GM18502 (cell line): Measurements from ENCODE around the gene CACNA2D3.
"Not testable (repeated sequence)": the region's sequence is repeated elsewhere in the genome, so short reads cannot be mapped to it uniquely, and the experiment has no call there.

Experiments used
- ATAC-seq: cut with Tn5 transposase; IDR thresholded peaks from one replicate; pipeline ENCODE4 v1.9.1; 2021; ENCODE audit warnings: mild to moderate bottlenecking; ENCODE audit not compliant: unreplicated experiment, poor library complexity

CACNA2D3 gene

GRCh38 chr3:54639790-54640372 is 517.5 kb downstream of the CACNA2D3 start:
- not testable (repeated sequence) for ATAC-seq

GRCh38 chr3:54641226-54642014 is 519.1 kb downstream of the CACNA2D3 start:
- no peak for ATAC-seq

GRCh38 chr3:54642147-54642546 is 519.8 kb downstream of the CACNA2D3 start:
- ATAC-seq: no peak

- ATAC-seq: no peak
Observed at GRCh38 chr3:54647721-54648120, 525.4 kb downstream of the CACNA2D3 start.

- no peak for ATAC-seq
Observed at GRCh38 chr3:54649551-54649950, 527.2 kb downstream of the CACNA2D3 start.

GRCh38 chr3:54653456-54654195 is 531.3 kb downstream of the CACNA2D3 start:
- ATAC-seq: no peak

- no peak for ATAC-seq
Observed at GRCh38 chr3:54654776-54655175, 532.4 kb downstream of the CACNA2D3 start.

- no peak for ATAC-seq
Observed at GRCh38 chr3:54659347-54659746, 537.0 kb downstream of the CACNA2D3 start.

GRCh38 chr3:54660714-54661132 is 538.4 kb downstream of the CACNA2D3 start:
- no peak for ATAC-seq

- no peak for ATAC-seq
Observed at GRCh38 chr3:54661151-54661550, 538.8 kb downstream of the CACNA2D3 start.

- ATAC-seq: no peak
Observed at GRCh38 chr3:54663501-54664011, 541.2 kb downstream of the CACNA2D3 start.

- ATAC-seq: no peak
Observed at GRCh38 chr3:54665016-54665600, 542.8 kb downstream of the CACNA2D3 start.

- no peak for ATAC-seq
Observed at GRCh38 chr3:54668236-54668635, 545.9 kb downstream of the CACNA2D3 start.

GRCh38 chr3:54670201-54671000 is 548.0 kb downstream of the CACNA2D3 start:
- ATAC-seq: no peak

GRCh38 chr3:54671511-54671910 is 549.2 kb downstream of the CACNA2D3 start:
- ATAC-seq: no peak

- no peak for ATAC-seq
Observed at GRCh38 chr3:54676087-54676486, 553.7 kb downstream of the CACNA2D3 start.

- ATAC-seq: no peak
Observed at GRCh38 chr3:54681706-54682105, 559.4 kb downstream of the CACNA2D3 start.

- ATAC-seq: no peak
Observed at GRCh38 chr3:54685213-54685612, 562.9 kb downstream of the CACNA2D3 start.

GRCh38 chr3:54691289-54691771 is 569.0 kb downstream of the CACNA2D3 start:
- no peak for ATAC-seq

- no peak for ATAC-seq
Observed at GRCh38 chr3:54696313-54696712, 574.0 kb downstream of the CACNA2D3 start.
